Neural cell (in vitro differentiated cells): ENCODE results near the gene PLXDC2. TPM values are rescaled to one million over a fixed set of nuclear protein-coding genes. Genes with fewer than 3 reads are reported as not detected.

Experiments
- H2AFZ ChIP-seq: fragments of 200-600, 300-800 bp; sonication (generic), shearing (Covaris generic); 2 replicates; pipeline ENCODE4 v1.6.0; 2014; ENCODE audit warnings: low read depth, mild to moderate bottlenecking, antibody characterized with exemption, low read length, moderate library complexity
- H3F3A ChIP-seq: fragments of 200-600 bp; shearing (Covaris generic); 2 replicates; pipeline ENCODE4 v1.6.1; 2016; ENCODE audit warnings: mild to moderate bottlenecking, moderate library complexity, mixed read lengths, antibody characterized with exemption, low read length; ENCODE audit not compliant: insufficient read depth, poor library complexity, severe bottlenecking
- H3K27ac ChIP-seq: fragments of 200-600, 300-800 bp; sonication (generic), shearing (Covaris generic); 2 replicates; pipeline ENCODE4 v1.5.1; 2014; ENCODE audit warnings: mild to moderate bottlenecking, low read length, moderate library complexity
- H3K27me3 ChIP-seq: fragments of 300-800, 200-600 bp; sonication (generic), shearing (Covaris generic); 2 replicates; pipeline ENCODE4 v1.6.0; 2014; ENCODE audit warnings: mild to moderate bottlenecking, low read depth, low read length, moderate library complexity; ENCODE audit not compliant: insufficient read depth
- H3K36me3 ChIP-seq: fragments of 300-800, 200-600 bp; sonication (generic), shearing (Covaris generic); 2 replicates; pipeline ENCODE4 v1.5.1; 2014; ENCODE audit warnings: mild to moderate bottlenecking, antibody characterized with exemption, low read length, moderate library complexity; ENCODE audit not compliant: insufficient read depth
- H3K4me2 ChIP-seq: fragments of 300-800, 200-600 bp; sonication (generic), shearing (Covaris generic); 2 replicates; pipeline ENCODE4 v1.6.0; 2014; ENCODE audit warnings: mild to moderate bottlenecking, low read length
- H3K4me3 ChIP-seq: fragments of 300-800, 200-600 bp; sonication (generic), shearing (Covaris generic); 2 replicates; pipeline ENCODE4 v1.5.1; 2014; ENCODE audit warnings: mild to moderate bottlenecking, low read length, moderate library complexity
- H3K79me2 ChIP-seq: fragments of 200-600 bp; shearing (Covaris generic); replicated peaks from 2 replicates; pipeline ENCODE4 v1.6.0; 2014; ENCODE audit warnings: mild to moderate bottlenecking, low read length, moderate library complexity; ENCODE audit not compliant: insufficient read depth
- H3K9ac ChIP-seq: fragments of 300-800, 200-600 bp; sonication (generic), shearing (Covaris generic); 2 replicates; pipeline ENCODE4 v1.6.1; 2016; ENCODE audit warnings: mild to moderate bottlenecking, low read length, mixed read lengths
- H3K9me2 ChIP-seq: fragments of 200-600 bp; shearing (Covaris generic); 2 replicates; pipeline ENCODE4 v1.6.1; 2016; ENCODE audit warnings: mild to moderate bottlenecking, low read length, mixed read lengths; ENCODE audit not compliant: insufficient read depth
- H3K9me3 ChIP-seq: fragments of 200-600, 300-800 bp; sonication (generic), shearing (Covaris generic); 2 replicates; pipeline ENCODE4 v1.6.1; 2016; ENCODE audit warnings: mild to moderate bottlenecking, mixed run types, low read length, moderate library complexity, mixed read lengths
- H4K20me1 ChIP-seq: fragments of 200-600 bp; shearing (Covaris generic); 2 replicates; pipeline ENCODE4 v1.6.1; 2016; ENCODE audit warnings: mild to moderate bottlenecking, mixed run types; ENCODE audit not compliant: insufficient read depth
- CTCF ChIP-seq: fragments of 450-650 bp; IDR thresholded peaks from 2 replicates; pipeline ENCODE4 v1.5.1; 2014; ENCODE audit warnings: antibody characterized with exemption, mild to moderate bottlenecking, moderate library complexity; ENCODE audit not compliant: poor library complexity, severe bottlenecking
- EP300 ChIP-seq: fragments of 450-650 bp; conservative IDR thresholded peaks from 2 replicates; pipeline ENCODE4 v1.6.1; 2014; ENCODE audit warnings: antibody characterized with exemption, mild to moderate bottlenecking, moderate library complexity; ENCODE audit not compliant: poor library complexity, severe bottlenecking
- EZH2 ChIP-seq: fragments of 200-600, 300-800 bp; shearing (Covaris generic), sonication (generic); IDR thresholded peaks from 2 replicates; pipeline ENCODE4 v1.6.1; 2014; ENCODE audit warnings: antibody characterized with exemption, low read length, borderline replicate concordance, mild to moderate bottlenecking; ENCODE audit not compliant: insufficient read depth, poor library complexity, severe bottlenecking
- MXI1 ChIP-seq: fragments of 450-650 bp; conservative IDR thresholded peaks from 2 replicates; pipeline ENCODE4 v1.6.1; 2014; ENCODE audit warnings: antibody characterized with exemption, mild to moderate bottlenecking; ENCODE audit not compliant: poor library complexity, severe bottlenecking
- POLR2AphosphoS5 ChIP-seq: IDR thresholded peaks from 2 replicates; pipeline ENCODE4 v1.6.1; 2012
- RAD21 ChIP-seq: fragments of 450-650 bp; conservative IDR thresholded peaks from 2 replicates; pipeline ENCODE4 v1.6.1; 2014; ENCODE audit warnings: antibody characterized with exemption, mild to moderate bottlenecking, moderate library complexity
- REST ChIP-seq: IDR thresholded peaks from 2 replicates; pipeline ENCODE4 v1.6.1; 2012; ENCODE audit warnings: borderline replicate concordance
- SMC3 ChIP-seq: fragments of 450-650 bp; conservative IDR thresholded peaks from 2 replicates; pipeline ENCODE4 v1.6.1; 2014; ENCODE audit warnings: antibody characterized with exemption, mild to moderate bottlenecking, moderate library complexity; ENCODE audit not compliant: poor library complexity
- TAF1 ChIP-seq: IDR thresholded peaks from 2 replicates; pipeline ENCODE4 v1.6.1; 2012; ENCODE audit warnings: low read depth
- polyA plus RNA-seq: library from polyadenylated mRNA; depleted of rRNA; stranded (reverse); fragments of >200 nt; gene quantifications from 2 replicates; pipeline ENCODE4 v1.2.3, GENCODE V29; 2014

The PLXDC2 gene
- polyA plus RNA-seq, 1 donor from 2014 or later = 2.3 TPM

- Histone ChIP-seq H3K36me3 (no peaks in the 10 kb centered on the region), H4K20me1 (no peaks in the 10 kb centered on the region), H3K9ac (no peak overlapping the region), H3K9me2 (no peaks in the 10 kb centered on the region), H3K27me3 (no peaks in the 10 kb centered on the region), H3K27ac (no peak overlapping the region), H2AFZ (no peak overlapping the region), H3K4me2 (no peak overlapping the region), H3K4me3 (no peak overlapping the region), H3K9me3 (no peaks in the 10 kb centered on the region), H3K79me2 (no peaks in the 10 kb centered on the region), H3F3A (no peaks in the 10 kb centered on the region)
- no peak for TF ChIP-seq POLR2AphosphoS5
- no peak for TF ChIP-seq REST
- no peak for TF ChIP-seq RAD21
- no peak for TF ChIP-seq EP300
- TF ChIP-seq CTCF = no peak
- TF ChIP-seq MXI1 = no peak
- no peak for TF ChIP-seq EZH2
- no peak for TF ChIP-seq TAF1
- no peak for TF ChIP-seq SMC3
Measured at GRCh38 chr10:20144268-20144667, 328.0 kb downstream of the PLXDC2 start.

GRCh38 chr10:20146004-20146403 is 329.8 kb downstream of the PLXDC2 start:
- Histone ChIP-seq H3K27ac (no peak overlapping the region), H3K9ac (no peak overlapping the region), H3K4me3 (no peak overlapping the region), H3K9me3 (no peaks in the 10 kb centered on the region), H3K27me3 (no peaks in the 10 kb centered on the region), H4K20me1 (no peaks in the 10 kb centered on the region), H2AFZ (no peak overlapping the region), H3K36me3 (no peaks in the 10 kb centered on the region), H3K9me2 (no peaks in the 10 kb centered on the region), H3K4me2 (no peak overlapping the region), H3F3A (no peaks in the 10 kb centered on the region), H3K79me2 (no peaks in the 10 kb centered on the region)
- TF ChIP-seq MXI1 (no peak), SMC3 (no peak), REST (no peak), TAF1 (no peak), EP300 (no peak), CTCF (no peak), RAD21 (no peak), POLR2AphosphoS5 (no peak), EZH2 (no peak)
